ENCODE data around the gene SLC12A6. TPM values are rescaled to one million over a fixed set of nuclear protein-coding genes. Genes with fewer than 3 reads are reported as not detected.

The SLC12A6 gene
- polyA plus RNA-seq, 2 of the 4 experiments (the other 2 are of a cell fraction): 6.0 to 21.3 TPM

DNA sequence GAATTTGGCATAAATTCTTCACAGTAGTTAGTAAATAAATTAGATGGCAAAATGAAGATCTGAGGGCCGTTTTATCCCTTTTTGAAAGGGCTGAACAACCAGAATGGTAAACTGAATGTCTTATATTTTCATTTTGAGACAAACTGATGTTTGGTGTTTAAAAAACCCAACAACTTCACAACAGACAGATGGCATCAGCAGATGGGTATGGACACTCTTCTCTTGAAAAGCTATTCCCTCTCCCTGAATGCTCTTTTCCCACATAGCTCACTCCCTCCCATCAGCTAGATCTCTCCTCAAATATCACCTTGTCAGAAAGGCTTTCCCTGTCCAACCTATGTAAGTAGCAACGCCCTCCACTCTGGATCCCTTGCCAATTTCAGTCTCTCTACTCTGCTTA is 79.4 kb downstream of the SLC12A6 start:
- Histone ChIP-seq H3K9me3 (no peaks in the 10 kb centered on the region), H3K27ac (no peak overlapping the region), H3K4me2 (no peak overlapping the region), H3K4me1 (no peaks in the 10 kb centered on the region), H3K4me3 (no peak overlapping the region)
- DNase-seq (ENCODE audit: low read depth in 1 of 2, low spot score in 1 of 2) (no peak), FAIRE-seq (no peak), ATAC-seq (no peak)
- WGBS (ENCODE audit: missing lambda C conversion rate): 59% methylated on average over 2 of the region's 2 CpGs
- POLR2A ChIA-PET: no interaction called here
- TF ChIP-seq, protein P1, sequence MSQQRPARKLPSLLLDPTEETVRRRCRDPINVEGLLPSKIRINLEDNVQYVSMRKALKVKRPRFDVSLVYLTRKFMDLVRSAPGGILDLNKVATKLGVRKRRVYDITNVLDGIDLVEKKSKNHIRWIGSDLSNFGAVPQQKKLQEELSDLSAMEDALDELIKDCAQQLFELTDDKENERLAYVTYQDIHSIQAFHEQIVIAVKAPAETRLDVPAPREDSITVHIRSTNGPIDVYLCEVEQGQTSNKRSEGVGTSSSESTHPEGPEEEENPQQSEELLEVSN (IDR thresholded peaks at IDR 0.05; ENCODE audit: borderline replicate concordance, low read depth): no peak
- no peak for TF ChIP-seq ZFP36 (IDR thresholded peaks at IDR 0.05; ENCODE audit: borderline replicate concordance, partially characterized antibody)
- TF ChIP-seq MYC (IDR thresholded peaks at IDR 0.05; ENCODE audit: borderline replicate concordance, low read length): no peak
- TF ChIP-seq TP53 (CRISPR knock-in tag; IDR thresholded peaks at IDR 0.05): no peak
- TF ChIP-seq CHD2 (IDR thresholded peaks at IDR 0.05; ENCODE audit: low read length, partially characterized antibody): no peak
- no peak for TF ChIP-seq HDAC2 (IDR thresholded peaks at IDR 0.05)
- TF ChIP-seq, protein P2, sequence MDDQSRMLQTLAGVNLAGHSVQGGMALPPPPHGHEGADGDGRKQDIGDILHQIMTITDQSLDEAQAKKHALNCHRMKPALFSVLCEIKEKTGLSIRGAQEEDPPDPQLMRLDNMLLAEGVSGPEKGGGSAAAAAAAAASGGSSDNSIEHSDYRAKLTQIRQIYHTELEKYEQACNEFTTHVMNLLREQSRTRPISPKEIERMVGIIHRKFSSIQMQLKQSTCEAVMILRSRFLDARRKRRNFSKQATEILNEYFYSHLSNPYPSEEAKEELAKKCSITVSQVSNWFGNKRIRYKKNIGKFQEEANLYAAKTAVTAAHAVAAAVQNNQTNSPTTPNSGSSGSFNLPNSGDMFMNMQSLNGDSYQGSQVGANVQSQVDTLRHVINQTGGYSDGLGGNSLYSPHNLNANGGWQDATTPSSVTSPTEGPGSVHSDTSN (IDR thresholded peaks at IDR 0.05): no peak
- TF ChIP-seq HOXB5 (CRISPR knock-in tag; IDR thresholded peaks at IDR 0.05): no peak
- TF ChIP-seq, protein P3, sequence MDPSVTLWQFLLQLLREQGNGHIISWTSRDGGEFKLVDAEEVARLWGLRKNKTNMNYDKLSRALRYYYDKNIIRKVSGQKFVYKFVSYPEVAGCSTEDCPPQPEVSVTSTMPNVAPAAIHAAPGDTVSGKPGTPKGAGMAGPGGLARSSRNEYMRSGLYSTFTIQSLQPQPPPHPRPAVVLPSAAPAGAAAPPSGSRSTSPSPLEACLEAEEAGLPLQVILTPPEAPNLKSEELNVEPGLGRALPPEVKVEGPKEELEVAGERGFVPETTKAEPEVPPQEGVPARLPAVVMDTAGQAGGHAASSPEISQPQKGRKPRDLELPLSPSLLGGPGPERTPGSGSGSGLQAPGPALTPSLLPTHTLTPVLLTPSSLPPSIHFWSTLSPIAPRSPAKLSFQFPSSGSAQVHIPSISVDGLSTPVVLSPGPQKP (IDR thresholded peaks at IDR 0.05; ENCODE audit: low read depth, low read length): no peak
- TF ChIP-seq, protein P4, sequence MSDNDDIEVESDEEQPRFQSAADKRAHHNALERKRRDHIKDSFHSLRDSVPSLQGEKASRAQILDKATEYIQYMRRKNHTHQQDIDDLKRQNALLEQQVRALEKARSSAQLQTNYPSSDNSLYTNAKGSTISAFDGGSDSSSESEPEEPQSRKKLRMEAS (IDR thresholded peaks at IDR 0.05): no peak
- no peak for TF ChIP-seq FOSB (CRISPR knock-in tag; IDR thresholded peaks at IDR 0.05)
- TF ChIP-seq HOXB13 (CRISPR knock-in tag; IDR thresholded peaks at IDR 0.05; ENCODE audit: low read depth): no peak
- no peak for TF ChIP-seq CBX2 (IDR thresholded peaks at IDR 0.05; ENCODE audit: borderline replicate concordance, low read depth)
- TF ChIP-seq, protein P5, sequence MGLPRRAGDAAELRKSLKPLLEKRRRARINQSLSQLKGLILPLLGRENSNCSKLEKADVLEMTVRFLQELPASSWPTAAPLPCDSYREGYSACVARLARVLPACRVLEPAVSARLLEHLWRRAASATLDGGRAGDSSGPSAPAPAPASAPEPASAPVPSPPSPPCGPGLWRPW (IDR thresholded peaks at IDR 0.05): no peak
- no peak for TF ChIP-seq EHMT2 (IDR thresholded peaks at IDR 0.05; ENCODE audit: low read depth)
- TF ChIP-seq NPAS2 (CRISPR knock-in tag; IDR thresholded peaks at IDR 0.05; ENCODE audit: borderline replicate concordance): no peak
- TF ChIP-seq RCOR1 (IDR thresholded peaks at IDR 0.05; ENCODE audit: low read depth, low read length): no peak
- TF ChIP-seq, protein P6, sequence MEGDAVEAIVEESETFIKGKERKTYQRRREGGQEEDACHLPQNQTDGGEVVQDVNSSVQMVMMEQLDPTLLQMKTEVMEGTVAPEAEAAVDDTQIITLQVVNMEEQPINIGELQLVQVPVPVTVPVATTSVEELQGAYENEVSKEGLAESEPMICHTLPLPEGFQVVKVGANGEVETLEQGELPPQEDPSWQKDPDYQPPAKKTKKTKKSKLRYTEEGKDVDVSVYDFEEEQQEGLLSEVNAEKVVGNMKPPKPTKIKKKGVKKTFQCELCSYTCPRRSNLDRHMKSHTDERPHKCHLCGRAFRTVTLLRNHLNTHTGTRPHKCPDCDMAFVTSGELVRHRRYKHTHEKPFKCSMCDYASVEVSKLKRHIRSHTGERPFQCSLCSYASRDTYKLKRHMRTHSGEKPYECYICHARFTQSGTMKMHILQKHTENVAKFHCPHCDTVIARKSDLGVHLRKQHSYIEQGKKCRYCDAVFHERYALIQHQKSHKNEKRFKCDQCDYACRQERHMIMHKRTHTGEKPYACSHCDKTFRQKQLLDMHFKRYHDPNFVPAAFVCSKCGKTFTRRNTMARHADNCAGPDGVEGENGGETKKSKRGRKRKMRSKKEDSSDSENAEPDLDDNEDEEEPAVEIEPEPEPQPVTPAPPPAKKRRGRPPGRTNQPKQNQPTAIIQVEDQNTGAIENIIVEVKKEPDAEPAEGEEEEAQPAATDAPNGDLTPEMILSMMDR (IDR thresholded peaks at IDR 0.05): no peak
- CTCF ChIA-PET: interaction anchor here (0.9 to 3.6 kb wide), 4 partner anchors 8 to 100 kb away, joined by 3 to 13 read pairs (median 4); no protein-coding TSS in a partner anchor

DNA sequence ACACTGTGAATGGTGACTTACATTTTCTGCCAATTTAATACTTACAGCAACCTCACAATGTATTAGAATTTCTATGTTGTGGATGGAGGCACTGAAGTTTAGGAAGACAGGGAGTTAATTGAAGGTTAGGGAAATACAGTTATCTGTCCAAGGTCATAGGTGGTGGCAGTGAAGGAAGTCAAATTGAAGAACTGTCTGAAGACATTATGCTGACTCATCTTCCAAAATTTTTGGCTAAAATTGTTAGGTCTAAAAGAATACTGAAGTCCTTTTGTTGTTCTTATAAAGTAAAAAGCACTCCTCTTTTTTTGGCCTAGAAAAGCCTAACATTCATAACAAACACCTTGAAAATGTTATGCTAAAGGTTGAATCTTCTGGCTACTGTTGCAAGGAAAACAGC is 85.0 kb downstream of the SLC12A6 start:
- ChIA-PET POLR2A (no interaction called here), CTCF (interaction anchor here (0.7 to 1.5 kb wide), 3 partner anchors 27 to 106 kb away, joined by 3 to 5 read pairs (median 3); no protein-coding TSS in a partner anchor)
- no peak for DNase-seq (ENCODE audit: low read depth in 1 of 2, low spot score in 1 of 2)
- TF ChIP-seq RCOR1 (IDR thresholded peaks at IDR 0.05; ENCODE audit: low read depth, low read length): no peak
- no peak for TF ChIP-seq RARB (CRISPR knock-in tag; IDR thresholded peaks at IDR 0.05)
- TF ChIP-seq EHMT2 (IDR thresholded peaks at IDR 0.05; ENCODE audit: low read depth): no peak
- TF ChIP-seq POLR2AphosphoS2 (conservative IDR thresholded peaks at IDR 0.05; ENCODE audit: low read length): no peak
- no peak for TF ChIP-seq ZNF302 (CRISPR knock-in tag; IDR thresholded peaks at IDR 0.05)
- no peak for TF ChIP-seq EHF (CRISPR knock-in tag; IDR thresholded peaks at IDR 0.05)
- no peak for TF ChIP-seq JUNB (IDR thresholded peaks at IDR 0.05)
- no peak for TF ChIP-seq NR3C1 (IDR thresholded peaks at IDR 0.05)
- TF ChIP-seq MAFK (IDR thresholded peaks at IDR 0.05; ENCODE audit: partially characterized antibody): peak; percentile 91
- TF ChIP-seq, protein P7, sequence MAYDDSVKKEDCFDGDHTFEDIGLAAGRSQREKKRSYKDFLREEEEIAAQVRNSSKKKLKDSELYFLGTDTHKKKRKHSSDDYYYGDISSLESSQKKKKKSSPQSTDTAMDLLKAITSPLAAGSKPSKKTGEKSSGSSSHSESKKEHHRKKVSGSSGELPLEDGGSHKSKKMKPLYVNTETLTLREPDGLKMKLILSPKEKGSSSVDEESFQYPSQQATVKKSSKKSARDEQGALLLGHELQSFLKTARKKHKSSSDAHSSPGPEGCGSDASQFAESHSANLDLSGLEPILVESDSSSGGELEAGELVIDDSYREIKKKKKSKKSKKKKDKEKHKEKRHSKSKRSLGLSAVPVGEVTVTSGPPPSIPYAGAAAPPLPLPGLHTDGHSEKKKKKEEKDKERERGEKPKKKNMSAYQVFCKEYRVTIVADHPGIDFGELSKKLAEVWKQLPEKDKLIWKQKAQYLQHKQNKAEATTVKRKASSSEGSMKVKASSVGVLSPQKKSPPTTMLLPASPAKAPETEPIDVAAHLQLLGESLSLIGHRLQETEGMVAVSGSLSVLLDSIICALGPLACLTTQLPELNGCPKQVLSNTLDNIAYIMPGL (CRISPR knock-in tag; IDR thresholded peaks at IDR 0.05; ENCODE audit: borderline replicate concordance): no peak
- peak; percentile 51 for TF ChIP-seq NFE2L2 (conservative IDR thresholded peaks at IDR 0.05; ENCODE audit: low read length)
- TF ChIP-seq FOSL2 (IDR thresholded peaks at IDR 0.05): no peak
- no peak for TF ChIP-seq FOSL2 (CRISPR knock-in tag; IDR thresholded peaks at IDR 0.05)
- no peak for TF ChIP-seq MAZ (IDR thresholded peaks at IDR 0.05; ENCODE audit: borderline replicate concordance, low read depth, low read length)
- no peak for TF ChIP-seq CBX8 (IDR thresholded peaks at IDR 0.05)
- no peak for TF ChIP-seq HEYL (CRISPR knock-in tag; IDR thresholded peaks at IDR 0.05)
- ATAC-seq: no peak
- no peaks in the 10 kb centered on the region for H3K9me3 ChIP-seq
- FAIRE-seq: peak; percentile 54
- no peak overlapping the region for H3K4me3 ChIP-seq
- H3K4me2 ChIP-seq: no peak overlapping the region
- H3K27ac ChIP-seq: no peak overlapping the region
- H3K4me1 ChIP-seq: peaks cover 4% of the 10 kb centered on the region; the same call in 1 of the 3 replicates
